ENCODE data around the gene ORC5.

DNA sequence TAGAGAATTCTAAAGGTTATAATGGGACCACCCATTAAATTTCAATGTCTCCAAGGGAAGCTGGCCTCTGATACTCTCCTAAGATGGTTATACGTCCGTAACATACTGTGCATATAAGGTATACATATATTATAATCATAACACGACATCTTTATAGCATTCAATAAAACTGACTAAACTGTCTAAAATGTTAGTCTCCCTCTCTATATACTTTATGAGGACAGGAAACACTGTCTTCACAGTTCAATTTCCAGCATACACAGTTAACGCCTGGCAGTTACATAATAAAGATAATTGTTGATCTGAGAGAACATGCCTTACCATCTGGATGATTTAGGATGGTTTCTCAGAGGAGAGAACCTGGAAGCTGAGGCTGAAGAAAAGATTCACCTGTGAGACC, 1.2 kb upstream of the ORC5 start:
- TF ChIP-seq CTCF (IDR thresholded peaks at IDR 0.05) (no peak), POLR2A (IDR thresholded peaks at IDR 0.05) (no peak)
